ENCODE results near the gene BOC.

The BOC gene

DNA sequence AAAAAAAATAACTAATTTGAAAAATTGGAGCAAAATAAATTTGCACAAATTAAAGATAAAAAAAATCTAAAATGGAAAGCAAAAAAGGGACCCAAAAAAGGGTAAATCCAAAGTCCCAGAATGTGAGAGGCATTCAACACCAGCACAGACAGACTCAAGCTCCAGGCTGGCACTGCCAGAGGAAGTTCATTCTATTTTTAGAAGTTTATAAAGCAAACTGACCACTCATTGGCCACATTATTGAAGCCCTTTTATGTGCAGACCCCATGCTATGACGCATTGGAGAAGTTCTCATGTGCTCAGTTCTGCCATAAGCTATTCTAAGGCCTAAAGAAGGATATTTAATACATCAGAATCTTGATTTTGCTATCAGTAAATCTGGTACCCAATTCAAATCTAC, 17.6 kb upstream of the BOC start:
- no peak for DNase-seq (ENCODE audit: low spot score)

DNA sequence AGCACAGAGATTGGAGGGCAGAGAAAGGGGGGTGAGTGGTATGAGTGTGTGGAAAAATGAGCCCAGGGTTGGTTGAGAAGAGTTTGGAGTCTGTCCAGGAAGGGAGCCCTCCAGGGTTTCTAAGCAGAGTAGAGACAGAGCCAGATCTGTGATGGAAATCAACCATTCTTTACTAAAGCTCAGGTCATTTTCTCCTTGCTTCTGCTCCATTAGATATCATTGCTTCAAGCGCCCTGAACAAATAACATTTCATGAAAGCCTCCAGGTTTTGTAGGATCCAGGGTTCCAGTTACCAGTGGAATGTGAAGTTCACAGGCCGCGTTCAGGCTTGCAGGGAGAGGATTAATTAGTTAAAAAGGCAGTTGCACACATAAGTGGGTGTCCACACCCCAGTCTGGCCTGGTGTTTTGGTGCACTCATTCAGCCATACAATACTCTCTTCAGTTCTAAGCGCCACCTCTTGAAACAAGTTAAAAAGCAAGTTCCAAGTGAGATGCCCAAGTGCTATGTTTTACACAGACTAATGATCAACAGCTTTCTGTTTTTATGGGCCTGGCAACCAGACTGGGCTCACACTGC, 16.4 kb upstream of the BOC start:
- no peak for DNase-seq (ENCODE audit: low spot score)

DNA sequence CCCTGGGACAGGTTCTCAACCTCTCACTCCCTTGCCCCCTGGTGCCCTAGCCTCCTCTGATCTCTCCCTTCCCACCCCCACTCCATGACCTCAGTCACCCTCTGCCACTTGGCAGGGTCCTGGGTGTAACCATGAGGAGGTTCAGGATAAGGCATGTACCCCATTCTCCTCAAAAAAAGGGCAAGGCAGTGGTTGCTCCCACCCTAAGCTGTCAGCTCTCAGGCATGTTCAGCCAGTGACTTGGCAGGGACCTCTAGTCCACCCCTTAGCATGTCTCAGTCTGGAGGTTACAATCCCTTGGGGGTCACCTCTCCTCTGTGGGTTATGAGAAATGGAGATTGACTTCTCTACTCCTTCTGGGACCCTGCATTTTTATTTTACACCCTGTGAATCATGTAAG, 11.0 kb upstream of the BOC start:
- DNase-seq (ENCODE audit: low spot score), result no peak

DNA sequence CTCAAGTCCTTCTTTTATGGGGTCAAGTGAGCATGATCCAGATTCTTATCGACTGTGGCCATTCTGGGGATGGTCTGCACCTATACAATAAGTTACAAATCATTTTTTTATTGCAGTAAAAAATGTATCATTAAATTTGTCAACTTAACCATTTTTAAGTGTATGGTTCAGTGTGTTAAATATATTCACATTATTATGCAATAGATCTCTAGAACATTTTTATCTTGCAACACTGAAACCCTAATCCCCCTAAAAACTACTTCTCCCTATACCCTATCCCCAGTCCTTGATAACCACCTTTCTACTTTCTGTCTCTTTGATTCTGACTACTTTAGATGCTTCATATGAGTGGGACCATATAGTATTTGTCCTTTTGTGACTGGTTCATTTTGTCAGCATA, 10.4 kb upstream of the BOC start:
- DNase-seq (ENCODE audit: low spot score), result no peak

DNA sequence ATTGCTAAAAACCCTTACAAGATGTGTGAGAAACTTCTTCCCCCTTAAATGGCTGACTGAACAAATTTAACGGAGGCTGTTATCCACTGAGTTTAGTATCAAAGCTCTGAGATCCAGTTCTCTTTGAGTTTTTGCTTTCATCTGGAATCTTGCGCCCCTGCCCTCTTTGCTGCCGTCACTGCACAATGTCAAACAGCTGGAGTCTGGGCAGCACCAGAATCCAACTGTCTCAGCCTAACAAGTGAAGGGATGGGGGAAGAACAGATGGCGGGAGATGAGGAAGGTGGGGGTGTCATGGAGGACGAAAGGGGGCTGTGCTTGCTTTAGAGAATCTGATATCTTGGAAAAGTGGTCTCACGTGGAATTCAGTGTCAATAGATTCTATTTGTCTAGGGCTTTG, 7.0 kb upstream of the BOC start:
- DNase-seq (ENCODE audit: low spot score), result no peak

DNA sequence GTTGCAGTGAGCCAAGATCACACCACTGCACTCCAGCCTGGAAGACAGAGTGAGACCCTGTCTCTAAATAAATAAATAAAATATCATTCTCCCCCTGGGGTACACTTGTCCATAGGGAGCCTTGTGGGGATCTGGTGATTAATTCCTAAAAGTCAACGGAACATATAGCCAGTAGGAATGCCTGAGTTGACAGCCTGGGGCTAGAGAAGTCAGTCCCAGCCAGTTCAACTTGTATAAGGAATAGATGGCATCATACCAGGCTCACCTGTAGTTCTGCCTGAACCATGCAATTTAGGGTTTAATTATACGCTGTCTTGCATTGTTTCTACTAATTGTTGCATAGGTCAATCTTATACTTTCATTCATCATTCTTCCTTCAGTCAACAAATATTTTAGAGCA, 5.9 kb upstream of the BOC start:
- no peak for DNase-seq (ENCODE audit: low spot score)

DNA sequence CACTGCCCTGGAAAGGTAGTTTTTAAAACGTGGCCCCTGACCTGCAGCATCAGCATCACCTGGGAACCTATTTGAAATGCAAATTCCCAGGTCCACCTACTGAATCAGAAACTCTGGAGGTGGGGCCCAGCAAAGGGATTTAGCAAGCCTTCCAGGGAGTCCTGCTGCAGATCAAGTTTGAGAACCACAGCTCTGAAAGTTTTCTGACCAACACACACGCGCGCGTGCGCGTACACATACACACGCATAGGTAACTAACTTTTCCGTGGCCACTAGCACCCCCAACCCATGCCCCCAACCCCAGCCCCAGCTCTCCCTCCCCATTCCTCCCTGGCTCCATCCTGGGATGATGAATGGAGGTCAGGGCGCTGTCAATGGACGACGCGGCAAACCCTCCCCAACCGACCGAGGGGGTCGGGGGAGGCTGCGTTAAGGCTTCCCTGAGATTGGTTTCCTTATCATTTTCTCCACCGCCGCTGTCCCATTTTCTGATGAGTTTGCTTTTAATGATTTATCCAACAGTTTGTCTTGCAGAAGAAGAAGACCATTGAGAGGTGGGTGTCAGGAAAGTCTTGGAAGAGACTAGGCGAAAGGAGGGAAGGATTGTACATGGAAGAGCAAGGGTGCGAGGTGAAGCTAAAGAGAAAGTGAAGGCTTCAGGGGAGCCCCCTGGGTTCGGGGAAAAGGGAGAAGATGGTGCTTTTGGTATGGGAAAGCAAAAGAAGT, 590 bp upstream of the BOC start:
- no peak for DNase-seq (ENCODE audit: low spot score)

DNA sequence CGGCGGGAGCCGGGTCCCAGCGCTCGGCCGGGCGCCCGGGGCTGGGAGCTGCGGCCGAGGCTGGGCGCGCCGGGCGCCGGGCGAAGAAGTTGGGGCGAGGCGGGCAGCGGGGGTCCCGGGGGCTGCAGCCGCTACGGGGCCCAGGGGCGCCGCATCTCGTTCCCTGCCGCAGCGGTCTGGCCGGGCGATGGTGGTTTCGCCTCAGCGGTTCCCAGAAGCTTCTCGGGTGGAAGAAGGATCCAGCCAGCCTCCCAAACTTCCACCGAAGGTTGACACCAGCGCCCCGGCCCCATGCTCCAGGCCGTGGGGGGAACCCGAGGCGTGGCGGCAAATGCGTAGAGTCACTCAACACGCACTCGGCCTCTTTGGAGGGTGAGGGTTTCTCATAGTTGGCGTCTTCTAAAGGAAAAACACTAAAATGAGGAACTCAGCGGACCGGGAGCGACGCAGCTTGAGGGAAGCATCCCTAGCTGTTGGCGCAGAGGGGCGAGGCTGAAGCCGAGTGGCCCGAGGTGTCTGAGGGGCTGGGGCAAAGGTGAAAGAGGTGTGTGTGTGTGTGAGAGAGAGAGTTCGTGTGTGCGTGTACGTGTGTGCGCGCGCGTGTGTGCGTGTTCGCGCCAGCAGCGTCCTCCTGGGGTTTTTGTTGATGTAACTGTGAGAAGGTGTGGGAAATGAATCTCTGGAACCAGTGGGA, 940 bp downstream of the BOC start:
- DNase-seq (ENCODE audit: low spot score), result no peak

DNA sequence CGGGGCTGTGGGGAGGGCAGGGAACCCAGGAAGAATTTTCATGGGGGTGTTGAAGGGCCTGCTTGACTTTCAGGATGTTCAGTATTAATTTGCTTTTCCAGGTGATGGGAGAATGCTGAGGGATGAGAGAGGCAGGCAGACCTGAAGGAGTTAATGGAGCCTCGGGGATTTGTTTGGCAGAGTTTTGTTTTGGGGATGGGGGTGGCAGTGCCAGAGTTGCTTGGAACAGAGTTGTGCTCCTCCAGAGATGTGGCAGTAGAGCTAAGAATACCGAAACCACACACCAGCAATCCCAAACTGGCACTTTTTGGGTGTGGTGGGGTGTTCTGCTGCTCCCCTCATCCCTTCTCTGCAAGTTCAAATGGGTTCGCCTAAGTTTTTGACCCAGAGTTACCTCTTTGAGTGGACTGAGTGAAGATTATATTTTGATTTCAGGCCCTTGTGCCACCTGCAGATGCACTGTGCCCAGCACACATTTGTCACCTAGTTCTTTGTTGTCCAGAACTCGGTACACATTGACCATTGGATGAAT, 1.6 kb downstream of the BOC start:
- no peak for DNase-seq (ENCODE audit: low spot score)

DNA sequence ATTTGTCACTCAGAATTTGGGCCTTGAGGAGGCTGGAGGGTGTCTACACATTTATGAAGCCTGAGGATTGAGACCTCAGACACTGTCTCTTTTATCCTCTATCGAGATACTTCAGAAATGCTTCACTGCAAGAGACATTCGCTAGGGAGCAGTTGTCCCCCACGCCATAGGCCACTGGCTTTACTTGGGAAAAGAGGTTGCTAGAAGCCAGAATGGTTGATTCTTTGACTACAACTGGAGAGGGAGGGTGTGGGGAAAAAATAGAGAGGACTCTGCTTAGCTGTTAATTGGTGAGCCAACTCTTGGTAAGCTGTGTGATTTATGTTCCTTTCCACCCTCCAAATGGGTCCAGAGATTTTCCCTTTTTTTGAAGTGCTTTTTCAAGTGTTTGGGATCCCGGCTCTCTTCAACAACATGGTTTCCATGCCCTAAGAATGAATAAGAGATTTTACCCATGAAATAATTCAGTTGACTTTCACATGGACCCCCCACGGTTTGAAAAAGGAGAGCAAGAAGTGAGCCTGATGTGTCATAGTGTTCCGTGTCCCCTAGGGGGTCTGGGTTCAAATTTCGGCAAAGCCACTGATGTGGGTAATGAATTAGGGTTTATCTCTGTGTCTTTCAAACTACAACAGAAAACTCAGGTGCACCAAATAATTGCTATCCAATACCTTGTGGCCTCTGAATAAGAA, 2.7 kb downstream of the BOC start:
- no peak for DNase-seq (ENCODE audit: low spot score)

DNA sequence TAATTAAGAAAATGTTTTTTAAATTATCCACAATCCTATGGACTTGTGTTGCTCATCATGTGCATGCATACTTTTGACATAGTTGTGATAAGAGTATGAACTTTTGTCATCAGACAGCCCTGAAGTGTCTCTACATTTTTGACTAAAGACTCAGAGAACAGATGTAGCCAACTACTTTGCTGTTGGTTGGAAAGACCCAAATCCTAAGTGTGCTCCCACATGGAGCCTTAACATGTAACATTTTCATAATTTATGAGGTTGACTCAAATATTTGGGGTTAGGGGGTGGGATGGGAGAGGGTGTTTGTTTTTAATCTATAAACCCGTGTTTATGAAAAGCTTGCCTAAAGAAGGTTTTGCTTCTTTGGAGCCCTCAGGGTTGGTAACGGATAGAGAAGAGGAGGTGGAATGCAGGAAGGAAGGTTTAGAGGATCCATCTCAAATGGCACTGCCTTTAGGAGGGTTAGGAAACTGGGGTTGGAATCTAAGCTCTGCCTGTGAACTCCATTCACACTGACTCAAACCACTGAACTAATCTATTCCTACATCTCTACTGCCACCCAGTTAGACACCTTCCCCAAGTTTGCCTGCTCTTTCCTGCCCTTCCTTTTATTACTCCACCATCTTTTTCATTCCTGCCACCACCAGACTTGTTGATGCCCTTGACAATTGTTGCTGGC, 3.7 kb downstream of the BOC start:
- DNase-seq (ENCODE audit: low spot score), result no peak

DNA sequence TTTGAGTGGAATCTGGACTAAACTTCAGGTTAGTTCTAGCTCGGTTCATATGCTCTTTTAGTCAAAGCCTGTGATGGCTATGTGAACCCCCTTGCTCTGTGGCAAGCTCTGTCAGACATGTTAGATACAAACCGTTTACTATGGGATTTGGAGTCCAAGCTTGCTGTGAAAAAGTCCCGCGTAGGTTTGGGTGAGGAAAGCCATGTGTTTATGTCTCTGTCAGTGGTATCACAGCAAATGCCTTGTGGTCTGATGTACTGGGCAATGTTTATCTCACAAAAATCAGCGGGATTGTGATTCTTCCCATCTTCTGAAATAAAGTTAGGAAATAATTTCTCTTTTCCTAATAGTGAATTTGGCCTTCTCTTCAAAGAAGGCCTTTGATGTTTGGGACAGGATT, 5.0 kb downstream of the BOC start:
- no peak for DNase-seq (ENCODE audit: low spot score)

DNA sequence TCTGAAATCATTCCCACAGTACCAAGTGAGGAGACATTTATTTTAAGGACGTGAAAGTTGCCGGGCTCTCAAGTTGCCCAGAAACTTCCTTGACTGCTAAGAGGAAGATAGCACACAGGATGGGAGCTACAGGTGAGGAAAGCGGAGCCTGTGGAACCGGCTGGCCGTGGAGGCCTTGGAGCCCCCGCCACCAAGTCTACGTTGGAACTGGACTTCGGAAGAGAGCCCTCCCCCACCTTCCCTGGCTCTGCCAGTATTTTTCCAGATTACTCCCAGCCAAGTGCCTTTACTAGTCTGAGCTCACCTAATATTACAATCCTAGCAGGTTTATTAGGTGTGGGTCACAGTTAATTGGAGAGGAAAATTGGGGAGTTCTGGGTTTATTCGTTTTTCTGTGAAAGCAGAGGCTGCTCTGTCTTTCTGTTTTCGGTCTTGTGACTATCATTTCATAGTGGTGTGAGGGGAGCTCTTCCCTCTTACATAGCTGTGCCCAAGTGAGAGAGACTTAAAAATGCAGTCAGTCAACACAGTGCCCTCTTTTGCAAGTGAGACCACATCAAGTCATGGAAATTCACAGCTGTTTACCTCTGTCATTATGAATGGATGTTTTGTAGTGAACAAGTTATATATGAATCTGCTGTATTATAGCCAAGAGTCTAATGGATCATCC, 6.8 kb downstream of the BOC start:
- no peak for DNase-seq (ENCODE audit: low spot score)

DNA sequence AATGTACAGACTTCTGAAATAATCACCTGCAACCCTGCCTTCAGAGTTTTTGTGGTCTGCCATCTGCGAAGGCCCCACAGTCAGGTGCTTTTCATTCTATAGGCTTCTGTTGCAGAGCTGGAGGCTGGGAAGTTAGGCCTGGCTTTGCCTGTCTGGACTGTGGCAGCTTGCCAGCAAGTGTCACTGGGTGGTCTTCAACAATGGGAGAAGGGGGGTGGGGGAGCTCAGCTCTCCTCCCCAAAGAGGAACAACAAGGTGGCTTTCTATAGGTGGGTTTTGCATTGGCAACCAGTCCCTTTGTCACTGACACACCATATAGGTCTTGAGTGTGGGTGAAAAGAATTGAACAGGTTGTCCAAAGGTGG, 7.3 kb downstream of the BOC start:
- no peak for DNase-seq (ENCODE audit: low spot score)

DNA sequence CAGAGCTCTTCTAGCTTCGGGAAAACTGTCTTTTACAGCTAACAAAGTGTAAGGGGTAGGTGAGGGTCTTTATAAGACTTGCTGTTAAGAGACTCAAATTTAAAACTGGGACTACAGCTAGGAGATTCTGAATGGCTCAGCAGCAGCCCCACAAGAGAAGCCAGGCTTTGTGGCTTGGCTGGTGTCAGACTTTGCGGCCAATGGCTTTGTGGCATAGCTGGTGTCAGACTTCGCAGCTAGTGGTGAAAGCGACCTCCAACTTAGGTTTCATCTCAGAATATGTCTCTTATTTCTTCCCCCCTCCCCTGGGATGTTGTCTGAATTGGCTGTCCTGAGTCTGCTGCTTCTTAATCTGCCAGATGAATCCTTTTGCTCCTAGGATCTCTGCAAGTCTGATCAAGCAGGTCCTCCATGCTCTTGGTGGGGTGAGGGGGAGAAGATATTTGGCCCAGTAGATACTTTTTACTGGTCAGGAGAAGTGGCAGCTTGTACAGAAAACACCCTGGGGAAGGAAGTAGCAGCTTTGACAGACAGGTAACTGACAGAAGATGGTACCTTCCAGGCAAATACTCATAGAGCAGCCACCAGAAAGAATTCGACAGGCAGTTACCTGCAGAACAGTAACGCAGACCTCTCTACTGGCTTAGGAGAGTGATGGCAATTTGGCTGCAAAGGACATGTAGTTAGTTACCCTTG, 8.4 kb downstream of the BOC start:
- no peak for DNase-seq (ENCODE audit: low spot score)

DNA sequence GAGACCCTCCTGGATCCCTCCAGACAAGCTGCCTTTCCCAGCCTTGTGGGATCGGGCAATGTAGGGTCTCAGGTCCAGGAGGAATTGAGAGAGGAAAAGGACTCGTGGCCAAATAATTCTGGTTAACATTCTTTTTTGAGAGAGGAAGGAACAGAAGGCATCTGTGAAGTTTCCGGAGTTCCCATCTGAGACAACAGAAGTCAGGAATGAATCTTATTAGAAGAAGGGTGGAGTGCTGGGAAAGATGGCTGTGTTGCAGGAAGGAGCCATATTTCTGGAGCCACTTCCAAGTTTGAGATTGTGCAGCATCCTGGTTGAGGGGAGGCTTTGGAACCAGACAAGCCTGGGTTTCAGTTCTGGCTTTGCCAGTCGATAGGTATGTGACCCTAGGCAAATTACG, 9.4 kb downstream of the BOC start:
- no peak for DNase-seq (ENCODE audit: low spot score)

DNA sequence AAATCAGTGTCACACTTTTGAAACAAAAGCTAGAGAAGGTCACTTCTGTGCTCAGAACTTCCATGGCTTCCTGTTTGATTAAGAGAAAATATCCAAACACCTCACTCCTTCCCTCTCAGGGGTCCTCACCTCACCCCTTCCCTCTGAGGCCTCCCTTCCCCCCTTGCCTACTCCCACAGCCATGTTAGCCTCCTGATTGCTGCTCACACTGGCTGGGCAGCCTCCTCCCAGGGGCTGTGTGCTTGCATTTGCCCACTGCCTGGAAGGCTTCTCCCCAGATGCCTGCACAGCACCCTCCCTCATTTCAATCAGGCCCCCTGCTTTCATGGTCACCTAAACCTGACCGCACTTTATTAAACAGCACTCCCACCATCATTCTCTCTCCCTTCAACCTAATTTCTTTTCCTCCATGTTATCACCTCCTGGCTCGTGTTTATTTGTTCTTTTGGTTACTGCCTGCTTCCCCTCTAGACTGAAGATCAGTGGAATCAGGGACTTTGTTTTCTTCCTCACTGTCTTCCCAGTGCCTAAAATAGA, 10.4 kb downstream of the BOC start:
- no peak for DNase-seq (ENCODE audit: low spot score)

DNA sequence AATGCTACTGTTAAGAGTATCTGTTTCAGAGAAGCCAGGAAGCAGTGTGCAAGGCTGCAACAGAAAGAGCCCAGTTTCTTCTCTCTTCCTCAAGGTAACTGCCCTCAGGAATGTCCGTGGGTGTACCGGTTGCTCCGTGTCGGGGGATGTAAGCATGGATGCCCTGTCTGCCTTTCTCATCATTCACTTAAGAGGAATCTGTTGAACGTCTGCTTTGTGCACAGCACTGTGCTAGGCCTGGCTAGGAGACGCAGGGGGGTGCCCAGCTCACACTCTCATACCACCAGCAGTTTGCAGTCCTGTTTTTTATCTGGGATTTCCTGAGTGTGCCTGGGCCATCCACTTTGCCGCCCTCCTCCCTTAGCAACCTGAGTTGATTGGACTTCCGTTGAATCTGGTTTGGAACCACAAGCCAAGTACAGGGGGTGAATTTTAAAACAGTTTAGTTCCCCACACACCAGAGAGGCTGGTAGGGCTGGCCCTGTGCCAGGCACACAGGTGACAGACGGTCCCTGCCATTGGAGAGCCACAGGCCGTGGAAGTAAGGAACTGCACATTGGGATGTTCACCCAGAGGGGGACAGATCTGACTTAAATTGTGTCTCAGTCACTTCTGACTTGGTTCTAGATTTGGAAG, 11.2 kb downstream of the BOC start:
- DNase-seq (ENCODE audit: low spot score), result no peak

DNA sequence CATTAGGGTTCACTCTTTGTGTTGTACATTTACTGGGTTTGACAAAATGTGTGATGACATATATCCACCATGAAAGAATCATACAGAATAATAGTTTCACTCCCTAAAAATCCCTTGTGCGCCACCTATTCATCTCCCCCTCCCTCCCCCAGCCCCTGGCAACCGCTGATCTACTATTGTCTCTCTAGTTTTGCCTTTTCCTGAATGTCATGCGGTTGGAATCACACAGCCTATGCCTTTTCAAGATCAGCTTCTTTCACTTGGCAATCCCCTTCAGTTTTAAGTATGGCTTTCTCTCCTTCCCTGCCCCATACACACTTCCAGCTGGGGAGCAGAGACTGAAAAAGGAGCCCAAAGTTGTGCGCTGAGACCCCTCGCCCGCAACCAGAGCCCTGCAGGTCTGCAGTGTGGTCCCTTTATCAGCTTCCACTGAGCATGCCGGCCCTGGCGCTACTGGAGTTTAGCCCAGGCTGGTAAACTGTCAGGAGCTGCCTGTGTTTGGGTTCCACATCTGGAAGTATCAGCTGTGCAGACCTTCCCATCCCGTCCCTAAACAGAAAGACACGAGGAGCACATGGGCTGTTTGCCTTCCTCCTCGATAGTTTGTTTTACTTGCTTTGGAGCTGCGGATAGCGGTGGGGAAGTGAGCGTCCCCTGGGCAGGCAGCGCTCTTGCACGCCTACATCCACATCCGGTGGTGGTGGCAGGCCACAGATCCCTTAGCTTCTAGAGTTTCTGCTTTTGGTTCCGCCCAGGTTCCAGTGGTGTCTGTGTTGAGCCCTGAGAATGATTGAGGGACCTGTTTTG, 12.3 kb downstream of the BOC start:
- peak; percentile 36 for DNase-seq (ENCODE audit: low spot score)

DNA sequence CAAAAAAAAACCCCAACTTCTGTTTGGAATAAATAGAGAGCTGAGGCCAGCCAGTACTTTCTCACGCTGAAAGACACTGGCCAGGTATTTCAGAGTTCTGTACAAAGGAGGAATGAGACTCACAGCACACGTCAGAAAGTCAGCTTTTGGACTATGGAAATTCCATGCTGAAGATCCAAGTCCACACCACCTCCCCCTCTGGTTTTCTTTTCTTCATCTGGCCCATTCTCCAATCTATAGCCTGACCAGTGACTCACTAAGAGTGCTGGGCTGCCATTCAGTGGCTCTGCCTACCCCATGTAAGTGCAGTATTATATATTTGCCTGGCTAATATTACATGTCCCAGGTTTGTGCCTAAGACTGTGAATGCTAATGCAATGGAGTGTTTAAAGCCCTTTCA, 13.9 kb downstream of the BOC start:
- DNase-seq (ENCODE audit: low spot score), result no peak
